Thyroid gland (tissue), 4 donors: ENCODE measurements around the gene LTB4R. TPM values are rescaled to one million over a fixed set of nuclear protein-coding genes. Genes with fewer than 3 reads are reported as not detected.

Experiments used
- DNase-seq, 2 donors: peaks; one replicate each; pipeline ENCODE4 v3.0.0-alpha.2; 2019
- H3K27ac ChIP-seq, 3 donors: fragments of 200-600 bp; sonication (generic); 1 replicate in 2 of 3; 2 replicates in 1 of 3; pipeline ENCODE4 v1.5.1; 2016 to 2019; ENCODE audit warnings: mild to moderate bottlenecking in 1 of 3, moderate library complexity in 1 of 3
- H3K27me3 ChIP-seq: fragments of 200-600 bp; sonication (generic); one replicate; pipeline ENCODE4 v1.5.1; 2019
- H3K36me3 ChIP-seq, 2 donors: fragments of 200-600 bp; sonication (generic); one replicate each; pipeline ENCODE4 v1.5.1; 2016 to 2019
- H3K4me1 ChIP-seq, 2 donors: fragments of 200-600 bp; sonication (generic); one replicate each; pipeline ENCODE4 v1.5.1; 2017 to 2019
- H3K4me3 ChIP-seq, 3 donors: fragments of 200-600 bp; sonication (generic); replicated peaks in 1 of 3; 1 replicate in 2 of 3; 2 replicates in 1 of 3; pipeline ENCODE4 v1.5.1; 2016; ENCODE audit warnings: mild to moderate bottlenecking in 1 of 3
- H3K9me3 ChIP-seq: fragments of 200-600 bp; sonication (generic); one replicate; pipeline ENCODE4 v1.5.1; 2017
- CTCF ChIP-seq, 6 experiments: fragments of 200-600 bp in 3 of 6; fragments of 450-650 bp in 3 of 6; sonication (generic) in 3 of 6; IDR thresholded peaks; one replicate each; pipeline ENCODE4 v1.5.1; 2016 to 2019; ENCODE audit warnings: antibody characterized with exemption in 6 of 6, mild to moderate bottlenecking in 2 of 6, inconsistent platforms in 1 of 6, moderate library complexity in 1 of 6
- POLR2A ChIP-seq, 2 donors: fragments of 450-650 bp; IDR thresholded peaks; one replicate each; pipeline ENCODE4 v1.6.1; 2017; ENCODE audit warnings: antibody characterized with exemption in 2 of 2, mild to moderate bottlenecking in 2 of 2, moderate library complexity in 1 of 2
- WGBS, 2 donors: methylation state at CpG; one replicate each; pipeline ENCODE4 v1.1.5; 2017; 5-methylcytosine and 5-hydroxymethylcytosine counted together
- intact Hi-C: fragments of 100-400 bp; cut with DNase I; formaldehyde crosslinking; loops from one replicate; pipeline ENCODE4 v1.15.1; 2023
- total RNA-seq, 4 donors: library from RNA; depleted of rRNA; stranded (reverse); fragments of >200 nt; gene quantifications; one replicate each; pipeline ENCODE4 v1.2.3, GENCODE V29; 2016

LTB4R gene
- total RNA-seq, 4 donors from 2014 or later = 4.2 to 7.4 (median 4.3) TPM

GRCh38 chr14:24362241-24362960 lies 51.1 kb downstream of the LTB4R start:
- Histone ChIP-seq H3K27ac (no peak overlapping the region), H3K9me3 (no peaks in the 10 kb centered on the region), H3K4me1 (peaks cover 14 to 15% of the 10 kb centered on the region in 2 donors), H3K27me3 (no peaks in the 10 kb centered on the region), H3K4me3 (no peak overlapping the region), H3K36me3 (no peaks in the 10 kb centered on the region)
- 52 to 55% methylated on average over 2 of the region's 2 CpGs for WGBS, 2 donors
- no peak for DNase-seq
- intact Hi-C loops = no loop called here
- TF ChIP-seq POLR2A (IDR thresholded peaks at IDR 0.05) = no peak

- no peak overlapping the region for H3K27ac ChIP-seq
- 91 to 93% methylated on average over 5 of the region's 5 CpGs for WGBS, 2 donors
- H3K4me1 ChIP-seq = peaks cover 15 to 17% of the 10 kb centered on the region in 2 donors
- intact Hi-C loops = no loop called here
- H3K9me3 ChIP-seq = no peaks in the 10 kb centered on the region
- no peaks in the 10 kb centered on the region for H3K36me3 ChIP-seq
- TF ChIP-seq CTCF (IDR thresholded peaks at IDR 0.05) (no peak), POLR2A (IDR thresholded peaks at IDR 0.05) (no peak)
- no peak for DNase-seq
- no peaks in the 10 kb centered on the region for H3K27me3 ChIP-seq
- H3K4me3 ChIP-seq = no peak overlapping the region
These were observed 52.1 kb downstream of the LTB4R start for GRCh38 chr14:24363401-24363800.

- intact Hi-C loops = loop anchor here (5.0 kb wide), 1 partner anchor 33 kb away; no protein-coding TSS in a partner anchor
- WGBS, 2 donors = 67 to 76% methylated on average over 1 of the region's 1 CpG
- no peak for DNase-seq
These were observed 53.5 kb downstream of the LTB4R start for GRCh38 chr14:24364841-24365240.

GRCh38 chr14:24365600-24366412 lies 54.5 kb downstream of the LTB4R start:
- intact Hi-C loops = loop anchor here (2.0 to 5.0 kb wide), 2 partner anchors 34 to 65 kb away; no protein-coding TSS in a partner anchor
- DNase-seq = peak; percentile 86 to 87
- H3K27ac ChIP-seq = peak overlapping the region; percentile 94 to 96 (median 95)
- H3K36me3 ChIP-seq = no peaks in the 10 kb centered on the region
- 3% methylated on average over 28 of the region's 28 CpGs for WGBS, 2 donors
- peak overlapping the region in 2 of 3 donors; percentile 15 to 80 for H3K4me3 ChIP-seq
- no peaks in the 10 kb centered on the region for H3K9me3 ChIP-seq
- peaks cover 17 to 19% of the 10 kb centered on the region in 2 donors for H3K4me1 ChIP-seq
- TF ChIP-seq POLR2A (IDR thresholded peaks at IDR 0.05) = peak in 1 of 2 donors; percentile 31
- TF ChIP-seq CTCF (IDR thresholded peaks at IDR 0.05) = peak; percentile 70 to 95 (median 86)
- H3K27me3 ChIP-seq = no peaks in the 10 kb centered on the region

More at GRCh38 chr14:24364841-24365240, 53.5 kb downstream of the LTB4R start:
- peaks cover 15 to 17% of the 10 kb centered on the region in 2 donors for H3K4me1 ChIP-seq
- no peaks in the 10 kb centered on the region for H3K27me3 ChIP-seq
- no peak for TF ChIP-seq CTCF (IDR thresholded peaks at IDR 0.05)
- no peak for TF ChIP-seq POLR2A (IDR thresholded peaks at IDR 0.05)
- H3K9me3 ChIP-seq = no peaks in the 10 kb centered on the region
- H3K27ac ChIP-seq = peak overlapping the region in 2 of 3 donors; percentile 94 to 96
- no peak overlapping the region for H3K4me3 ChIP-seq
- no peaks in the 10 kb centered on the region for H3K36me3 ChIP-seq

- no peaks in the 10 kb centered on the region for H3K36me3 ChIP-seq
- intact Hi-C loops = loop anchor here (2.0 to 5.0 kb wide), 2 partner anchors 34 to 64 kb away; no protein-coding TSS in a partner anchor
- peak overlapping the region in 2 of 3 donors; percentile 15 to 80 for H3K4me3 ChIP-seq
- H3K27me3 ChIP-seq = no peaks in the 10 kb centered on the region
- 1 to 2% methylated on average over 16 of the region's 16 CpGs for WGBS, 2 donors
- H3K9me3 ChIP-seq = no peaks in the 10 kb centered on the region
- H3K27ac ChIP-seq = peak overlapping the region; percentile 94 to 96 (median 95)
- TF ChIP-seq POLR2A (IDR thresholded peaks at IDR 0.05) (peak in 1 of 2 donors; percentile 75), CTCF (IDR thresholded peaks at IDR 0.05) (no peak)
- peaks cover 17 to 19% of the 10 kb centered on the region in 2 donors for H3K4me1 ChIP-seq
- DNase-seq = no peak
These were observed 55.1 kb downstream of the LTB4R start for GRCh38 chr14:24366413-24366720.
